Tibial nerve (tissue), 4 donors: Measurements from ENCODE around the gene ASXL3. TPM values are rescaled to one million over a fixed set of nuclear protein-coding genes. Genes with fewer than 3 reads are reported as not detected.

Experiments used
- DNase-seq, 2 donors: peaks; one replicate each; pipeline ENCODE4 v3.0.0-alpha.2; 2019; ENCODE audit warnings: low spot score in 2 of 2
- H3K27ac ChIP-seq, 4 donors: fragments of 200-600 bp; sonication (generic) in 3 of 4; one replicate each; pipeline ENCODE4 v1.5.1; 2017 to 2019; ENCODE audit warnings: mild to moderate bottlenecking in 1 of 4
- H3K27me3 ChIP-seq, 2 donors: fragments of 200-600 bp; sonication (generic) in 1 of 2; one replicate each; pipeline versions ENCODE4 v1.5.1 to v1.6.0; 2017 to 2019
- H3K36me3 ChIP-seq, 3 donors: fragments of 200-600 bp; sonication (generic); one replicate each; pipeline ENCODE4 v1.5.1; 2018 to 2019
- H3K4me1 ChIP-seq, 4 donors: fragments of 200-600 bp; sonication (generic) in 3 of 4; one replicate each; pipeline ENCODE4 v1.5.1; 2017 to 2019
- H3K4me3 ChIP-seq, 4 donors: fragments of 200-600 bp; sonication (generic) in 3 of 4; one replicate each; pipeline ENCODE4 v1.5.1; 2017 to 2019; ENCODE audit warnings: mild to moderate bottlenecking in 1 of 4, moderate library complexity in 1 of 4
- H3K9me3 ChIP-seq, 4 donors: fragments of 200-600 bp; sonication (generic) in 3 of 4; one replicate each; pipeline ENCODE4 v1.5.1; 2017 to 2019
- EP300 ChIP-seq, 2 donors: sonication (generic); formaldehyde crosslinking; IDR thresholded peaks; one replicate each; pipeline ENCODE4 v1.6.1; 2017; ENCODE audit warnings: antibody characterized with exemption in 2 of 2, mild to moderate bottlenecking in 1 of 2
- POLR2A ChIP-seq, 2 donors: fragments of 450-650 bp; IDR thresholded peaks; one replicate each; pipeline ENCODE4 v1.6.1; 2017; ENCODE audit warnings: antibody characterized with exemption in 2 of 2, mild to moderate bottlenecking in 2 of 2, moderate library complexity in 2 of 2
- WGBS, 2 donors: methylation state at CpG; one replicate each; pipeline ENCODE4 v1.1.5; 2018; 5-methylcytosine and 5-hydroxymethylcytosine counted together
- total RNA-seq, 4 donors: library from RNA; depleted of rRNA; stranded (reverse); fragments of >200 nt; gene quantifications; one replicate each; pipeline ENCODE4 v1.1.0, GENCODE V29; 2016
- TF ChIP-seq, protein P1 (sequence below), 5 experiments: fragments of 200-600 bp in 3 of 5; fragments of 450-650 bp in 2 of 5; sonication (generic) in 3 of 5; IDR thresholded peaks; one replicate each; pipeline ENCODE4 v1.5.1; 2016 to 2019; ENCODE audit warnings: antibody characterized with exemption in 5 of 5, mild to moderate bottlenecking in 3 of 5, moderate library complexity in 2 of 5

Gene ASXL3
- total RNA-seq, 4 donors from 2014 or later: 3.7 to 7.2 (median 6.2) TPM

DNA sequence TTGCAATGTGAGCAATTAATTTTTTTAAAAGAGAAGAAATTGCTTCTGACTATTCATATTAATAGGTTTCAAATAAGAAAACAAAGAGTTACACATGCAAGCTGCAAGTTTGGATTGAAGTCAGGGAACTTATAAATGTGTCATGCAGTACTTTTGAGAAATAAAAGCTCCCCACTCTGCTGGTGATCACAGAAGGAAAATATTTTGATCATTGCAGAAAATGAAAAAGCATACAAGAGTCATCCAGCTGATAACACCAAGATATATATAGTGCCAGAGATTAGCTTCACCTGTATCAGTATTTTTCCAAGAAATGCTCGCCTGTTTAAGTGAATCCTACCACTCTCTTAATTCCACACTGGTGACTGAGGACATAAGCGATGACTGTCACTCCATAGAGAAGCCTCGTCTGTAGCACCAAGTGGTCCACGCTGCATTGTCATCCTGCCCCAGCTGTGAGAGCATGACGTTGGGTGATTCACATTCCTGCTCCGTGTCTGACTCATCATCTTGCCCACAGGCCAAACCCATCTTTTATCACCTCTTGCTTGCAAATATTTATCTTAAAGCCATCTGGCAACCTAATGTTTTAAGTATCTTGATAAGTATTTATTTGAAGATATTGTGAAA lies 178.0 kb downstream of the ASXL3 start:
- WGBS, 2 donors: 40 to 45% methylated on average over 6 of the region's 6 CpGs
- no peaks in the 10 kb centered on the region for H3K9me3 ChIP-seq
- TF ChIP-seq POLR2A (IDR thresholded peaks at IDR 0.05) (no peak), EP300 (IDR thresholded peaks at IDR 0.05) (no peak)
- TF ChIP-seq, protein P1, sequence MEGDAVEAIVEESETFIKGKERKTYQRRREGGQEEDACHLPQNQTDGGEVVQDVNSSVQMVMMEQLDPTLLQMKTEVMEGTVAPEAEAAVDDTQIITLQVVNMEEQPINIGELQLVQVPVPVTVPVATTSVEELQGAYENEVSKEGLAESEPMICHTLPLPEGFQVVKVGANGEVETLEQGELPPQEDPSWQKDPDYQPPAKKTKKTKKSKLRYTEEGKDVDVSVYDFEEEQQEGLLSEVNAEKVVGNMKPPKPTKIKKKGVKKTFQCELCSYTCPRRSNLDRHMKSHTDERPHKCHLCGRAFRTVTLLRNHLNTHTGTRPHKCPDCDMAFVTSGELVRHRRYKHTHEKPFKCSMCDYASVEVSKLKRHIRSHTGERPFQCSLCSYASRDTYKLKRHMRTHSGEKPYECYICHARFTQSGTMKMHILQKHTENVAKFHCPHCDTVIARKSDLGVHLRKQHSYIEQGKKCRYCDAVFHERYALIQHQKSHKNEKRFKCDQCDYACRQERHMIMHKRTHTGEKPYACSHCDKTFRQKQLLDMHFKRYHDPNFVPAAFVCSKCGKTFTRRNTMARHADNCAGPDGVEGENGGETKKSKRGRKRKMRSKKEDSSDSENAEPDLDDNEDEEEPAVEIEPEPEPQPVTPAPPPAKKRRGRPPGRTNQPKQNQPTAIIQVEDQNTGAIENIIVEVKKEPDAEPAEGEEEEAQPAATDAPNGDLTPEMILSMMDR (IDR thresholded peaks at IDR 0.05): no peak
- peaks cover 0 to 11% (median 2%) of the 10 kb centered on the region in 4 donors for H3K4me1 ChIP-seq
- H3K27ac ChIP-seq: no peak overlapping the region
- H3K27me3 ChIP-seq: no peaks in the 10 kb centered on the region
- DNase-seq: no peak
- H3K36me3 ChIP-seq: no peaks in the 10 kb centered on the region
- no peak overlapping the region for H3K4me3 ChIP-seq

- WGBS, 2 donors: 76 to 93% methylated on average over 1 of the region's 1 CpG
- no peaks in the 10 kb centered on the region for H3K9me3 ChIP-seq
- H3K36me3 ChIP-seq: no peaks in the 10 kb centered on the region
- H3K4me3 ChIP-seq: no peak overlapping the region
- DNase-seq: no peak
- H3K27me3 ChIP-seq: no peaks in the 10 kb centered on the region
- no peak overlapping the region for H3K27ac ChIP-seq
- TF ChIP-seq POLR2A (IDR thresholded peaks at IDR 0.05): no peak
- no peak for TF ChIP-seq EP300 (IDR thresholded peaks at IDR 0.05)
- TF ChIP-seq, protein P1 (IDR thresholded peaks at IDR 0.05): no peak
- H3K4me1 ChIP-seq: peaks cover 0 to 7% (median 2%) of the 10 kb centered on the region in 4 donors
These were observed 179.0 kb downstream of the ASXL3 start for GRCh38 chr18:33757037-33757436.

- Histone ChIP-seq H3K9me3 (no peaks in the 10 kb centered on the region), H3K27me3 (no peaks in the 10 kb centered on the region), H3K27ac (no peak overlapping the region), H3K4me3 (no peak overlapping the region), H3K36me3 (no peaks in the 10 kb centered on the region), H3K4me1 (peaks cover 0 to 4% (median 1%) of the 10 kb centered on the region in 4 donors)
- peak in 1 of 2 donors; percentile 35 for DNase-seq
- TF ChIP-seq, protein P1 (IDR thresholded peaks at IDR 0.05): peak in 4 of 5 experiments; percentile 18 to 31 (median 24)
- TF ChIP-seq POLR2A (IDR thresholded peaks at IDR 0.05) (no peak), EP300 (IDR thresholded peaks at IDR 0.05) (no peak)
These were observed 183.3 kb downstream of the ASXL3 start for GRCh38 chr18:33761363-33761762.

DNA sequence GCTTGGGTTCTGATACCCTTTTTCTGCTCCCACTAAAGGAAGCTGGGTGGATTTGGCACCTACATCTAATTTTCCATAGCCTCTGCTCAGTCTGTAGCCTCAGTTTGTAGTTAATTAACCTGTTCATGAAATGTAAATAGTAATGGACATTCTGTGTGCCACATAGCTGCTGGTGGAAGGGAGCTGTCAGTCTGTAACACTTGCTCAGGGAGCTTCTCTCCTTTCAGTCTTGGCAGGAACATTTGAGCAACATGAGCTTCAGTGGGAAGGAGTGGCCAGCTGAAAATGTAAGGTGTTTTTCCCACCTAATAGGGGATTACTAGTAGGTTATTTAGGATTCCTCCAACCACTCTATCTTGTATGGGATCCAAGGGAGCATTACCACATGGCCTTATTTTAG lies 203.4 kb downstream of the ASXL3 start:
- H3K4me1 ChIP-seq: no peaks in the 10 kb centered on the region
- DNase-seq: no peak
- TF ChIP-seq POLR2A (IDR thresholded peaks at IDR 0.05) (no peak), EP300 (IDR thresholded peaks at IDR 0.05) (no peak)
- TF ChIP-seq, protein P1 (IDR thresholded peaks at IDR 0.05): no peak
- no peak overlapping the region for H3K27ac ChIP-seq
- H3K27me3 ChIP-seq: no peaks in the 10 kb centered on the region
- H3K4me3 ChIP-seq: no peak overlapping the region
- peaks cover 0 to 3% (median 0%) of the 10 kb centered on the region in 4 donors for H3K9me3 ChIP-seq
- H3K36me3 ChIP-seq: no peaks in the 10 kb centered on the region

Other genes starting within 250 kb of the ASXL3 start
- gene CCDC178, start 137.5 kb upstream of the ASXL3 start, total RNA-seq: 1 to 10 TPM in 3 of 4 donors, under 1 TPM in 1; 0.78 to 8.7 (median 2.2) TPM